GM18868 (cell line): Measurements from ENCODE around the gene CAPN13.

Experiments used
- ATAC-seq: cut with Tn5 transposase; IDR thresholded peaks from one replicate; pipeline ENCODE4 v1.9.1; 2021; ENCODE audit warnings: mild to moderate bottlenecking, moderate library complexity; ENCODE audit not compliant: unreplicated experiment

Gene CAPN13, protein sequence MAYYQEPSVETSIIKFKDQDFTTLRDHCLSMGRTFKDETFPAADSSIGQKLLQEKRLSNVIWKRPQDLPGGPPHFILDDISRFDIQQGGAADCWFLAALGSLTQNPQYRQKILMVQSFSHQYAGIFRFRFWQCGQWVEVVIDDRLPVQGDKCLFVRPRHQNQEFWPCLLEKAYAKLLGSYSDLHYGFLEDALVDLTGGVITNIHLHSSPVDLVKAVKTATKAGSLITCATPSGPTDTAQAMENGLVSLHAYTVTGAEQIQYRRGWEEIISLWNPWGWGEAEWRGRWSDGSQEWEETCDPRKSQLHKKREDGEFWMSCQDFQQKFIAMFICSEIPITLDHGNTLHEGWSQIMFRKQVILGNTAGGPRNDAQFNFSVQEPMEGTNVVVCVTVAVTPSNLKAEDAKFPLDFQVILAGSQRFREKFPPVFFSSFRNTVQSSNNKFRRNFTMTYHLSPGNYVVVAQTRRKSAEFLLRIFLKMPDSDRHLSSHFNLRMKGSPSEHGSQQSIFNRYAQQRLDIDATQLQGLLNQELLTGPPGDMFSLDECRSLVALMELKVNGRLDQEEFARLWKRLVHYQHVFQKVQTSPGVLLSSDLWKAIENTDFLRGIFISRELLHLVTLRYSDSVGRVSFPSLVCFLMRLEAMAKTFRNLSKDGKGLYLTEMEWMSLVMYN

DNA sequence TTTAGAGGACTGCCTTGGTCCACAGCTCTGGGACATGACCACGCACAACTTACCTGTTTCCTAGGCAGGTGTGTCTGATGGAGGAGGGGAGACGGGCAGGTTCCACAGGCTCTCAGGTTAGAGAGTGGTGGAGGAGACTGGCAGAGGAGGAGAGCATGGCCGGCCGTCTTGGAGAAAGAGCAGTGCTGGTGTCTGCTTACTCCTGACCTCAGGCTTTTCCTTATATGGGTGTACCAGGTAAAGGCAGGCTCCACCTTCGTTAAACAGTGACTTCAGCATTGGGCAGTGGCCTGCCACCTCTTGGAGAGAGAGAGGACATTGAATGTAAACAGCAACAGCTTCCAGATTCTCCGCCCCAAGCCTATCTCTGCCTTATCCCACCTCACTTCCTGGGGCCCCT lies at the start of gene CAPN13:
Gene CAPN13, minus strand, starts transcription at position 198 of the 400 bp plus-strand sequence. CDS start 20,121 bp downstream, outside the sequence.
- ATAC-seq, result no peak

DNA sequence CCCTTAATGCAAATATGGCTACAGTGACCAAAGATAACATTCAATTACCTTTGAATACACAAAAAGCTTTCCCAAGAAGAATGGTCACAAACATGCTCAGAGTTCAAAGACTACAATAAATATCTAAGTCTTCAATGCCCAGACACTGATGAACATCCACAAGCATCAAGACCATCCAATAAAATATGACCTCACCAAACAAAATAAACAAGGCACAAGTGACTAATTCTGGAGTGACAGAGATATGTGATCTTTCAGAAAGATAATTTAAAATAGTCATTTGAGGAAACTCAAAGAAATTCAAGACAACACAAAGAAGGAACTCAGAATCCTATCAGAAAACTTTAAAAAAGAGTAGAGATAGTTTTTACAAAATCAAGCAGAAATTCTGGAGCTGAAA lies 40.6 kb upstream of the CAPN13 start:
- no peak for ATAC-seq

DNA sequence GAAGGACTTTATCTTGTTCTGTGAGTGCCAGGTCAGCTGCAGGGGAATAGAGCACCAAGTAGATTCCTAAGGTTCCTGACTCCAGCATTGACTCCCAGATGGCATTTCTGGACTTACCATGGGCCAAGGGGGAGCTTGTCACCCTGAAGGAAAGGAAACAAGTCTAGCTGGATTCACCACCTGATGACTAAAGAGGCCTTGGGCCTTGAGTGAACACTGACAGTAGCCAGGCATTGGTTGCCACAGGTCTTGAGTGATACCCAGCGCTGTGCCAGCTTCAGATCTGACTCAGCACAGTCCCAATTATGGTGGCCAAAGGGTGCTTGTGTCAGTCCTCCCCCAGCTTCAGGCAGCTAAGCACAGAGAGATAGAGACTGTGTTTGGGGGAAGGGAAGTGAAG lies 40.1 kb upstream of the CAPN13 start:
- no peak for ATAC-seq

DNA sequence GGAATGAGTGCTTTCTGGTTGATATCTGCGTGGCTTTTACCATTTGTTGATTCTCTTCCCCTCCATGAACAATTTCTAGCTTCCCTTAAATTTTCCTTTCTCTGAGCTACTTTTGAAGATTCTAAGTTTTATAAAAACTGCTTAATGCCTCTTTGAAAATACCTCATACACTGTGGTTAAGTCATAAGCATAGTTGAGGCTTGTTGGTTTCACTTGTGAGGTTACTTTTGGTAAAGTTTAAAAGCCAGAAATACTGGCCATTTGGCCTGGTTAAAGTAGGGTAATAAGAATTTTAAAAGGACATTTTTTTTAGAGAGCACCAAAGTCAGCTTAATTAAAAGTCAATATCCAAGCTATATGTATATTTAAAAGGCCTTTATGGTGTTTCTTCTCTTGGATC lies 21.3 kb upstream of the CAPN13 start:
- no peak for ATAC-seq

DNA sequence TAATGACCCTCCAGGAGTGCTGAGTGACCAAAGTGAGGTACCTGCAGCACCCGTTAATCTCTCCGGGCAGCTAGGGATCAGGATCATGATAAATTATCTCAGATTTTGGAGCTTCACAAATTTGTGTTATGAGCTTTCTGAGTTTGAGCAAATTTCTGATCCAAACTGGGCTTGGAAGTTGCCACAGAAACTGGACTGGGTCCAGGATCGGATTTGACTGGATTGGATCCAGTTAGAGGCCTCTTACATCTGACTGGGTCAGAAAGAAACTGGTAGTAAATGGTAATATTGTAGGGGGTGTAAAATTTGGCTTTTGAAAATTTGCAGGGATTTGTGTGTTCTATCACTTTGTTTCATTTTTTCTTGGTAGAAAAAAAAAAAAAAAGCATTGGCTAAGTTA lies 19.7 kb upstream of the CAPN13 start:
- no peak for ATAC-seq

DNA sequence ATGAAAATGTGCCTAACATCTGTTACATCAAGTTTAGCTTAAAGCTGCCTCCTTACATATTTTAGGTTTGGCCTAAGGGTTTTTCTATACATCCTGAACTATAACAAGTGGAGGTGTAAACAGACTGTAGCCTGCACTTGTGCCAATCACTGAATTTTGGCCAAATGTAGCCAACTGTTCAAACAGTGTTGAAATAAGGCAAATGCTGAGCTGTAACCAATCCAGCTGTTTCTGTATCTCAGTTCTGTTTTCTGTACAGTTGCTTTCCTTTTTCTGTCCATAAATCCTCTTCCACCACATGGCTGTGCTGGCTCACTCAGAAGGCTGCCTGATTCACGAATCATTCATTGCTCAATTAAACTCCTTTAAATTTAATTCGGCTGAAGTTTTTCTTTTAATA lies 19.2 kb upstream of the CAPN13 start:
- no peak for ATAC-seq

DNA sequence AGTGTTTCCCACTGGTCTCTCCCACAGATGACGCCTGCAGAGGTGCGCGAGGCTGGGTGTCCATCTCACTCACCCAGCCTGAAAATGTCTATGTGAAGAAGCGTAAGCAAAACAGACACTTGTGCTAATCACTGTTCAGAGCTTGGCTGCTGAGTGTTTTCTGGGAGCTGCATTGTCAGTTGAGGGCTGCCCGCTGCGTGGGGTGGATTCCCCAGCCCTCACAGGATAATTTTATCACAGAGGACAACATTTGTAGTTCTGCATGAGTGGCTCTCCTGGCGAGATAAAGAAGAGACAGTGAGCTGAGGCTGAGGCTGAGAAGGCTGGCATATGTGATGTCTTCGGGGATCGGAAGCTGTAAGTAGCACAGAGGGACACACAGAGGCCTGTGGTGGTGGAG lies 16.2 kb upstream of the CAPN13 start:
- ATAC-seq, result no peak

DNA sequence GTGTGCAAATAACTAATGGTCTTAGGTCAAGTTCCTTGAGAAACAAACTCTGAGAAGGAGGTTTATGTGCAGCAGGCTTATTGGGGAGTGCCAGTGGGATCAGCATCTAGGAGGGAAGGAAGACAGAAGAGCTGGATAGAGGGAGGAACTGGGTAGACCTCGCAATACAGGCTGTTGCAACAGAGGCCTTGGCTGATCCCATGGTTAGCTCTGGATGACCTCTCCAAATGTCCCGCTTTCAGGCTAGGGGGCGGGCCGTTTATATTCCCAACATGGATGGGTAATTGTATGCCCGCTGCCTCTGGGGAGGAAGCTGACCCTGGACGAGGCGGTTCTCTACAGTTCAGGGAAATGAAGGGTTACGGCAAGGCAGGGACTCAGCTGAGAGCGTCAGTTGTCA lies 14.7 kb upstream of the CAPN13 start:
- ATAC-seq, result no peak

DNA sequence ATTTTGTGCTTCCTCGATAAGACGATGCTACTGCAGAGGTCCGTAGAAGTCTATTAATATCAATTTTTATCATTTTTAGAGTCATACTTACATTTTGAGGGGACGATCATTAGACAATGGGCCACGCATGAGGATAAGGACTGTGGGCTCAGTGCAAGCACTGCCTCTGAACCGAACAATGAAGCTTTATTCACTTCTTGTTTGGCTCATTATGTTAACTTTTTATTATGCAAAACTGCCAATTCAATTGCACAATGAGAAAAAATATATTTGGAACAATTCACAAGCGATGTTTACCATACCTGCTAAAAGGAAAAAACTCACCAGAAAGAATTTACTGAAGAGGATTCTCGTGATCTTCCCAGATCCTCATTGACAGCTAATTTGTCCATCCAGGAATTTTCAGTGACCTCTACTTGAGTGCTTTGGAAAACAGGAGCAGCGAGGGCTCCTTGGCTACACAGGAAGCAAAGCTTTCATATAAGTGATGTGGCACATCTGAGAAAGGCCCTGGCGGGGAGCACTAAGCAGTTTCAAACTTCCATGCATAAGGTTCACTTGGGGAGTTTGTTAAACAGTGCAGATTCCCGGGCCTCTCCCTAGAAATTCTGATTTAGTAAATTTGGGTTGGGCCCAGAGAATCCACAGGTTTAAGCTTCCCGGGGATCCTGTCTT lies 13.3 kb upstream of the CAPN13 start:
- no peak for ATAC-seq

DNA sequence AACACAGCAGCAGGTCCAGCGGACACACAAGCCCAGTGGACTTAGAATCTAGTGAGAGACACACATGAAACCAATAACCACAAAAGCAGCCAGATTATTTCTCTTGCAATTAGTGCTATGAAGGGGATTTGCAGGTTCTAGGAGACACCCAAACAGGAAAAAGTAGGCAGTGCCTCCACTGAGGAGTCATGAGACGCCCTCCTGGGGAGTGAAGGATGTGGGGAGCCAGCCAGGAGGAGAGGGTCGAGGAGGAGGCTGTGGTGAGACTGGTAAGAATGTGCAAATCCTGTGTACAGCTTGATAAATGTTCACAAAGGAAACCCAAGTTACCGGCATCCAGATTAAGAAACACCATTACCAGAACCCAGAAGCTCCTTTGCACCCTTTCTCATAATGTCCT lies 2.7 kb upstream of the CAPN13 start:
- ATAC-seq, result no peak

DNA sequence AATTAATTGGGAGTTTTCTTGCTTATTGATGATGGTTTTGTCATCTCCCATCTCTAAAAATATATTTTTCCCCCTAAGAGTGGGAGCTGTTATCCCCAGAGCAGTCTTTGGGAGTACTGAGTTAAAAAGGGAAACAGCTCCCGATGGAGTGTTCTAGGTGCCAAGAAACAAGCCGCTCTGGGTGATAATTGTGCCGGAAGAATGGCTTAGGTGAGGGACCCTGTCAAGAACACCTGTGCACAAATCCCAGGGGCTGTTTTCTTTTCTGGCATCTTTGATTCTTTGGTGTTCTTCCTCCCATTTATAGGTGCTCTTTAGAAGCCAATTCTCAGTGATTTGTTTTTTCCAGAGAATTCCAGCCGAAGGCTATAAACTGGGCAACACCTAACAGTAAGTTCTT lies 1.4 kb upstream of the CAPN13 start:
- ATAC-seq, result no peak

DNA sequence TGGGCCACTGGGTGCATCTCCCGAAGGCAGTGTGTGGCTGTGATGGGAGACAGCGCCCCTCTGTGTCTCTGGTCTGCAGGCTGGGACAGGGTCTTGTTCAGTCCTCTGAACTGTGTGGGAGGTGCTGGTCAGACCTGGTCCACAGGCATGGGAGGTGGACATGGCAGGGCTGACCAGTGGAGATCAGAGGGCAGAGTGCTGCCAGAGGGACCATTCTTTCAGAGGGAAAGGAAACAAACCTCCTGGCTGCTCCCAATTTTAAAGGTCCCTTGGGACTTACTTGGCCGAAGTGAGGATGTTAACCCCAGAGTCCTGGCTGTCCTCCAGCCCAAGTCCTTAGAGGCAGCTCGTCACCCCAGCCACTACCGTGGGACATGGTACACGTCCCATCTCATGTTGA lies 4.0 kb downstream of the CAPN13 start:
- no peak for ATAC-seq

DNA sequence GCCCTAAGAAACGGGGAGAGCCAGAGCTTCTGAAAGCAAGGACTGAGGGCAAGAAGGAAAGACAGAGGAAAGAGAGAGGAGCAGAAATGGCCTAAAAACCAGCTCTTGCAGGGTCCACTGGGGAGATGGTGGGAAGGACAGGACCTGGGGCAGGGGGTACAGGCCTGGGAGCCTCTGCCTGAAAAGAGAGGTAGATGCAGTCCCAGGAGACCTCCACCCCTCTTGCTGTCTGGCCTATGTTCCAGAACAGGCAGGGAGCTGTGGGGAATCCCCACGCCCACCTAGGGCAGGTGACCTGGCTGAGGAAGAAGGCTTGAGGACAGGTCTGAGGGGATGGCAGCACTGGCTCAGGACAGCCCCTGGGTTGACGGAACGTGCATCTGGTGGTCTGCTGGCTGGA lies 4.6 kb downstream of the CAPN13 start:
- ATAC-seq, result no peak

DNA sequence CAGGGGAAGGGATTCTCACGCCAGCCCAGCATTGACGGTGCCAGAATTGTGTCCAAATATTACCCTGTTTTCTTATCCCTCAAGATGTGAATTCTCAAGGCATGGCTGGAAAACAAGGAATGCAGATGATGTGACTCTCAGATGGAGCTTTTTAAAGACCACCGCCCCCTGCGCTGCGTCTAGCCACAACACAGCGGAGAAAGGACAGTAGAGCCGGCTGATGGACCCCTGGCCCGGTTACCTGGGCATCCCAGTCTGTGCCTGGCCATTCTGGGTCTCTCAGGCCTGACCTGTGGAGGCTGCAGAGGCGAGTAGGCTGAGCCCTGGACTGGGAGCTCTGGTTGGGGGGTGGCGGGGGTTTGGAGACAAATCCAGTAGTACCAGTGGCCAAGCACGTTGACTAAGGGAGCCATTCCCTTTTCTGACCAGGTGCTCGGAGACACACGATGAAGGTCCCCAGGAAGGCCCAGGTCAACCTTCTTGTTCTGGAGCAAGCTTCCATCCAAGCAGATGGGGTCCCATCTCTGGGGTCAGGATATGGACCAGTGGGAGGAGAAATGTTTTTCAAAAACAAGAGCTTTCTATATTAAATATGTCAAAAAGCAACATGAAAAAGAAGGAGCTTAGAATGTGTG lies 5.3 kb downstream of the CAPN13 start:
- ATAC-seq, result no peak

DNA sequence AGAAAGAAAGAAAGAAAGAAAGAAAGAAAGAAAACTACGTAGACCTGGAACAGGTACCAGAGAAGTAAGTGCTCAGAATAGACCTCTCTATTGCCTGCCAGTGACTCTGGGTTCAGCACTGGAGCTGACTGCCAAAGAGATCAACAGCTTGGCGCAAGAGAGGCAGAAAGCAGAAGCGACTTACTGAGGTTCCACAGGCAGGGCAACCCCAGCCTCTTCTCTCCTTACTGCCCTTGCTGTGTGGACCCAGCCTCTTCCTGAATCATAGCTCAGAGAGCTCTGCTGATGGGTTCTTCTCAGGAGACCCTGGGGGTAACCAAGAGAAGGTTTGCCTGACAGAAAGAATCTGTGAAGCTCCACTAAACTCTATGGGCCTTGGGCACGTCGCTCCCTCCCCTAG lies 7.1 kb downstream of the CAPN13 start:
- ATAC-seq, result no peak

DNA sequence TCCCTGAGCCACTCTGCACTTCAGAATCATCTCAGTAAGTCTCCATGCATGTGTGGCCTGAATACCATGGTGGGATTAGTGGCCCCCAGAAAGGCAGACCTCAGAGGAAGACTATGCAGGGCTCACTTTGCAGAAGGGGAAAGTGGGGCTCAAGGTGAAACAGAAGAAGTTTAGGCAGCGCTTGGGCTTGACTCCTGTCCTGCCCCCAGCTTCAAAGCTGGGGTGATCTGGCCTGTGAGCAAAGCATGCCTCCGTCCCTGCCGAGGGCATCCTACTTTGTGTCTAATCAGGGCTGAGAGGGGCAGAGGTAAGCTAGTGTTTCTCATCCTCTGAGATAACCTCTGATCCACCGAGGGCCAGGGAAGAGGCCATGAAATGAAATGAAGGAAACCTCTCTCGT lies 7.9 kb downstream of the CAPN13 start:
- no peak for ATAC-seq

DNA sequence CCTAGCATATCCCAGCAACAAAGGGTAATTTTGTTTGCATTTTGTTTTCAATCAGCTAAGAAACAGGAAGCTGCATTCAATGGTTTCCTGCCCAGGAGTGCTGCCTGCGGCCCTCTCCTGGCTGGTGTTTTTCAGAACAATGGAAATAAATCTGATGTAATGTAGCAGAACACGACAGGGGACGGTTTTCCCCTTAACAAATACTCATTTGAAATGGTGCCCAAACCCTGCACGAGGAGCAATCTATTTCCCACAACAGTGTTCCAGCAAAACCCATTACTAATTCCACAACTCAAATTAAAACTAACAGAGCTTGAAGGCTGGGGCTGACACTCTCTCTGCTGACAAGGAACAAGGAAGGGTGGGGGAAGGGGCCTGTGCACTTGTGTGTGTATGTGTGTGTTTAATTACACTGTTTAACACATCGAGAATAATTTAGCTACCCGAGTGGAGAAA lies 8.7 kb downstream of the CAPN13 start:
- ATAC-seq, result no peak

DNA sequence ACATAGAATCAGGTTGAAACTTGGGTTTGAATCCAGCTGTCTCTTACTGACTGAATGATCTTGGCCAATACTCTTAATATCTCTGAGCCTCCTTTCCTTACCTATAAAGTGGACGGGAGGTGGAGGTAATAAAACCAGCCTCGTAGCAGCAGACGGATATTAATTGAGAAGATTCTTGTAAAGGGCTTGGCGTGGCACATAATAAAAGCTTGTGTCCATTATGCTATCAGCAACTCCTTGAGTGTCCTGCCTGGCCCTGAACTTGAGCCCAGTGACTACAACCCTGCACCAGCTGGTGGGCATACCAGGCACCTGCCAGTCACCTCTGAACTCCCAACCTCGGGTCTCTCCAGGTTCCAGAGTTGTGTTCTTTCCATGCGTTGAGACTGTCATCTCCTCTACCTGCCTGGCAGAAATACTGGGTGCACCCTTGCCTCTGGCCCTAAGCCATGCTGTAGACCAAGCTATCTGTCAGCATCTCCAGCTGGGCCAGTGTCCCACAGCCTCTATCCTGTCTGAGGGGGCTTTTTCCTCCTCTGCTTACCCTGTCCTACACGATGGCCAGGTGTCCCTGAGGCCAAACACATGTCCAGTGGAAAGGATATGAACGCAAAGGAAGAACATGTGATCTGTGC lies 9.7 kb downstream of the CAPN13 start:
- no peak for ATAC-seq

DNA sequence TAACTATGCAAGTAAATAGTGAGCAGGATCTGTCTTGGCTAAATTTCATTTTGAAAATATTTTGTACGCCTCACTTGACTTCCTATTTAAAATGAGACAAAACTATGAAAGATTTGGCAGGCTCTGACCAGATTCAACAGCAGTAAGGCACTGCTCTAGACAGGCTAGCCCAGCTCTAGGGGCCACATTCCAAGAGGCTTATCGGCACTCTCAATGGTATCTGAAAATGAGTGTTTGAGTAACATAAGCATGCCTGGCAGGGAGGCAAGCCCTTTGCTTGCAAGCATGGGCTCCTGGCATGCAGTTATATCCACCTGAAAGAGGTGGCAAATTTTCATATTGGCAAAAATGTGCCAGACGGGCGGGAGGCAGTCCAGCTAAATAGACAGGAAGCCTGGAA lies 10.5 kb downstream of the CAPN13 start:
- no peak for ATAC-seq

DNA sequence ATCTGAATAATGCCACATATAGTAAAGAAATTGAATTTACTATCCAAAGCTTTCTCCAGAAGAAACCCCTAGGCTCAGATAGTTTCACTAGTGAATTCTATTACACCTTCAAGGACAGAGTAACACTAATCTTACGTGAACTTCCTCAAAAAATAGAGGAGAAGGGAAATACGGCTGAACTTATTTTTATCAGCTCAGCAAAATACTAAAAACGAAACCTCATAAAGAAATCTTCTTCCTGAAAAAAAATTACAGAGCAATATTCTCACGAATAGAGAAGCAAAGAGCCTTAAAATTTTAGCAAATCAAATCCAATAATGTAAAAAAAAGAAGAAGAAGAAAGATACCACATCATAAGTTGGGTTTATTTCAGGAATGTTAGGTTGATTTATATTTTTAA lies 14.7 kb downstream of the CAPN13 start:
- no peak for ATAC-seq

DNA sequence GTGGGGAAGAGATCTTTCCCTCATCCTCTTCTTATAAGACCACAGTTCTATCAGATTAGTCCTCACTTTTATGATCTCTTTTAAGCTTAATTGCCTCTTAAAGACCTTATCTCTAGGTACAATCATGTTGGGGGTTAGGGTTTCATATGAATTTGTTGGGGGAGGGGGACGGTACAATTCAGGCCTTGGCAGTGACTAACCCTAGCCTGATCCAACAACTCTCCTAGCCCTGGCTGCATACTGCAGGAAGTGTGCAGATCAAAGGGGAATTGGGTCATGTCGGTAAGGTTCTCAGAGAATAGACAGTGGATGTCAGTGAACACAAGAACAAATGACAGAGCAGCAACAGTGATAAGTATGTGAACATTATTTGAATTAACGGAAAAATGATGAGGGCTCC lies 16.4 kb downstream of the CAPN13 start:
- no peak for ATAC-seq
